ENCODE measurements around the gene POU6F1.

The POU6F1 gene

GRCh38 chr12:51208016-51208660, 9.7 kb downstream of the POU6F1 start:
- no peak for TF ChIP-seq CTCF (IDR thresholded peaks at IDR 0.05; ENCODE audit: low read depth, low read length)
- no peaks in the 10 kb centered on the region; the same call in 1 of the 2 replicates for H3K36me3 ChIP-seq
- H3K4me3 ChIP-seq (ENCODE audit: low read depth, low read length), result no peak overlapping the region
- no peaks in the 10 kb centered on the region for H3K27me3 ChIP-seq
- no peak for DNase-seq
- no peaks in the 10 kb centered on the region for H3K4me1 ChIP-seq
- no peaks in the 10 kb centered on the region for H3K9me3 ChIP-seq

DNA sequence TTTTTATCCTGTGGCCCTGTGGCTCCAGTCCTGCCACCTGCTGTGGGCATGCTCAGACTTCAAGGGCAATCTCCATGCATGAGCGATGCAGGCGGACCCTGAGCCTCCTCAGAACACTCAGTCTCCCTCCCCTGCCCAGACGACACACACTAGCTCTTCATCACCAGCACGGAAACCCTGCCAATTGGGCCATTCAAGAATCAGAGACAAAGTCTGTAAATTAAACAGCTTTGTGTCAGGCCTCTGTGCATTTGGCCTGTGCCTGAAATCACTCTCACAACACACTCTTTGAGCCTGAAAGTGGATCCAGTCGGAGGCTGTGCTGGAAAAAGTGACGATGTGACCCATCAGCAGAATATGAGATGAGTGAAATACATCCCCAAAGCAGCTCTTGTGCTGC, 12.5 kb downstream of the POU6F1 start:
- no peak for TF ChIP-seq CTCF (IDR thresholded peaks at IDR 0.05; ENCODE audit: low read depth, low read length)

DNA sequence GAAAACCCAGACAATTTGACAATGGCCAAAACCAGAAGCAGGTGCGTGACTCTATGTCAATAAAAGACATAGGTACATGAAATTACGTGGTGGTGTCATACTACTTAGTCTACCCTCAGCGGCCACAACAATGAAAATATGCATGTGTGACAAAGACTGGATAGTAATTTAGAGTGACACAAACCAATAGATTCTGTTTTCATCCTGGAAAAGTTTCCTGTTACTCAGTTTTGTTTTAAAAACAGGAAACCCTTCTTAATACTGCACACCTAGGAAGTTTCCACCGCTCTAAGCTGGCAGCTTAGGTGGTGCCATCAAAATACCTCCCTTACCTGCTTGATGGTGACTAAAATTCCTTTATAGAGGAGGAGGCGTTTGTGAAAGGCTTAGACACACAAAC, 15.1 kb downstream of the POU6F1 start:
- H3K36me3 ChIP-seq, result no peaks in the 10 kb centered on the region
- no peaks in the 10 kb centered on the region for H3K4me1 ChIP-seq
- no peaks in the 10 kb centered on the region for H3K27me3 ChIP-seq
- no peak for TF ChIP-seq CTCF (IDR thresholded peaks at IDR 0.05; ENCODE audit: low read depth, low read length)
- no peak overlapping the region for H3K4me3 ChIP-seq (ENCODE audit: low read depth, low read length)
- DNase-seq, result no peak
- H3K9me3 ChIP-seq, result no peaks in the 10 kb centered on the region

More for the DNA sequence above, 12.5 kb downstream of the POU6F1 start:
- no peaks in the 10 kb centered on the region for H3K9me3 ChIP-seq
- no peaks in the 10 kb centered on the region for H3K4me1 ChIP-seq
- no peak overlapping the region for H3K4me3 ChIP-seq (ENCODE audit: low read depth, low read length)
- no peaks in the 10 kb centered on the region for H3K27me3 ChIP-seq
- no peak for DNase-seq
- H3K36me3 ChIP-seq, result no peaks in the 10 kb centered on the region; the same call in 1 of the 2 replicates

- Histone ChIP-seq H3K9me3 (no peaks in the 10 kb centered on the region), H3K4me1 (no peaks in the 10 kb centered on the region), H3K36me3 (no peaks in the 10 kb centered on the region), H3K4me3 (ENCODE audit: low read depth, low read length) (no peak overlapping the region), H3K27me3 (no peaks in the 10 kb centered on the region)
- no peak for DNase-seq
- no peak for TF ChIP-seq CTCF (IDR thresholded peaks at IDR 0.05; ENCODE audit: low read depth, low read length)
Measured at GRCh38 chr12:51200806-51201205, 17.1 kb downstream of the POU6F1 start.

DNA sequence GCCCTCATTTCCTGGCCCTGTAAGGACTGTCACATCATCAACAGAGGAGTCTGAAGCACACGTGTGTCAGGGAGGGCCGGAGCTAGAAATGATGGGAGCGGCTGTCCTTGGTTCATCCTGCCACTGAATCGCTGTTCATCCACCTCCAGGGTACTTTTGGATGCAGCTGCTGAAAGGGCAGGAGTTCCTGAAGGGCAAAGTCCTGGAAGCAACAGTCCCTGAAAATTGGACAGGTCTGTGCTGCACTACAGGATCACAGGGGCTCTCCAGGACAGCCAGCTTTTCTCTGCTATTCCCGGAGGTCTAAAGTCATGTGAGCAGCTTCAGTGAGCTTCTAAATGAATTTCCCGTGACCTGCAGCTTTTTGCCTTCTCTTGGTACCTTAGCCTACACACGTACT, 17.7 kb downstream of the POU6F1 start:
- Histone ChIP-seq H3K27me3 (no peaks in the 10 kb centered on the region), H3K9me3 (no peaks in the 10 kb centered on the region), H3K36me3 (no peaks in the 10 kb centered on the region), H3K4me1 (no peaks in the 10 kb centered on the region), H3K4me3 (ENCODE audit: low read depth, low read length) (no peak overlapping the region)
- no peak for DNase-seq
- no peak for TF ChIP-seq CTCF (IDR thresholded peaks at IDR 0.05; ENCODE audit: low read depth, low read length)

- no peaks in the 10 kb centered on the region for H3K27me3 ChIP-seq
- no peak for TF ChIP-seq CTCF (IDR thresholded peaks at IDR 0.05; ENCODE audit: low read depth, low read length)
- H3K36me3 ChIP-seq, result no peaks in the 10 kb centered on the region
- H3K9me3 ChIP-seq, result no peaks in the 10 kb centered on the region
- H3K4me3 ChIP-seq (ENCODE audit: low read depth, low read length), result no peak overlapping the region
- no peak for DNase-seq
- H3K4me1 ChIP-seq, result no peaks in the 10 kb centered on the region
Measured at GRCh38 chr12:51199366-51199945, 18.4 kb downstream of the POU6F1 start.
